Aorta (tissue), 5 donors: ENCODE measurements around the gene TMEM119. TPM values are rescaled to one million over a fixed set of nuclear protein-coding genes. Genes with fewer than 3 reads are reported as not detected.
A peak's percentile ranks its signal among the peaks of the same experiment; 100 is the strongest.

Source experiments
- ATAC-seq: fragments of 200-7000 bp; cut with Tn5 transposase; one replicate; pipeline ENCODE4 v1.9.1; 2022; ENCODE audit warnings: moderate library complexity; ENCODE audit not compliant: low FRiP score
- DNase-seq, 2 donors: peaks; one replicate each; pipeline ENCODE4 v3.0.0-alpha.2; 2020
- H3K27ac ChIP-seq, 2 donors: one replicate each; pipeline ENCODE4 v1.5.1; 2013; ENCODE audit warnings: low read length in 2 of 2, mild to moderate bottlenecking in 2 of 2, moderate library complexity in 2 of 2, control low read depth in 1 of 2, inconsistent platforms in 1 of 2, low read depth in 1 of 2
- H3K27me3 ChIP-seq, 2 donors: one replicate each; pipeline ENCODE4 v1.6.1; 2013; ENCODE audit warnings: control low read depth in 1 of 2, low read length in 1 of 2, mild to moderate bottlenecking in 1 of 2, moderate library complexity in 1 of 2; ENCODE audit not compliant: insufficient read depth in 2 of 2, control insufficient read depth in 1 of 2
- H3K36me3 ChIP-seq, 2 donors: one replicate each; pipeline ENCODE4 v1.6.1; 2013; ENCODE audit warnings: control low read depth in 1 of 2, low read length in 1 of 2, mild to moderate bottlenecking in 1 of 2; ENCODE audit not compliant: insufficient read depth in 2 of 2, control insufficient read depth in 1 of 2
- H3K4me1 ChIP-seq, 2 donors: one replicate each; pipeline ENCODE4 v1.6.1; 2013; ENCODE audit warnings: low read length in 2 of 2, control low read depth in 1 of 2, mild to moderate bottlenecking in 1 of 2, moderate library complexity in 1 of 2; ENCODE audit not compliant: insufficient read depth in 2 of 2, control insufficient read depth in 1 of 2
- H3K4me3 ChIP-seq, 2 donors: one replicate each; pipeline ENCODE4 v1.5.1; 2013; ENCODE audit warnings: low read length in 2 of 2, control low read depth in 1 of 2, mild to moderate bottlenecking in 1 of 2
- H3K9me3 ChIP-seq: one replicate; pipeline ENCODE4 v1.6.1; 2013; ENCODE audit warnings: mild to moderate bottlenecking, low read length; ENCODE audit not compliant: control insufficient read depth
- WGBS, 2 donors: extraction: QIAGEN DNeasy Blood & Tissue Kit; methylation state at CpG; one replicate each; pipeline ENCODE4 v1.1.7; 2013; 5-methylcytosine and 5-hydroxymethylcytosine counted together
- intact Hi-C, 2 donors: fragments of 100-400 bp; cut with DNase I; formaldehyde crosslinking; loops; one replicate each; pipeline versions ENCODE4 v1.14.2 to v1.15.0; 2022
- polyA plus RNA-seq, 2 donors: library from polyadenylated mRNA; stranded (reverse); fragments of 200-250 nt; gene quantifications; one replicate each; pipeline ENCODE4 v1.2.3, GENCODE V29; 2013
- total RNA-seq, 2 donors: library from RNA; stranded (reverse); fragmentation: NEBNext Ultra II Directional; extraction: Animal tissue kit (Norgen Biotek cat#: 25700); gene quantifications; one replicate each; pipeline ENCODE4 v1.2.1, GENCODE V29; 2021
- donor health status: healthy with polysubstance abuse.
- donor health status: Bipolar disorder and iron deficiency.
- donor health status: DM: no; HTN: no; CAD: no.
- donor health status: DM: no; HTN: no; CAD: no.
- donor health status: DM: yes; HTN: yes; CAD: no.

Gene TMEM119
- total and polyA plus RNA-seq, 4 donors = 0.26 to 21.1 (median 8.0) TPM

GRCh38 chr12:108627134-108627920 is 29.4 kb upstream of the TMEM119 start:
- H3K27me3 ChIP-seq = no peaks in the 10 kb centered on the region
- ATAC-seq (no peak), DNase-seq (peak in 1 of 2 donors; percentile 5)
- WGBS, 2 donors = 89 to 91% methylated on average over 8 of the region's 8 CpGs
- H3K4me1 ChIP-seq = no peaks in the 10 kb centered on the region
- no peaks in the 10 kb centered on the region for H3K36me3 ChIP-seq
- no peak overlapping the region for H3K4me3 ChIP-seq
- no peaks in the 10 kb centered on the region for H3K9me3 ChIP-seq
- intact Hi-C loops = no loop called here
- no peak overlapping the region for H3K27ac ChIP-seq

DNA sequence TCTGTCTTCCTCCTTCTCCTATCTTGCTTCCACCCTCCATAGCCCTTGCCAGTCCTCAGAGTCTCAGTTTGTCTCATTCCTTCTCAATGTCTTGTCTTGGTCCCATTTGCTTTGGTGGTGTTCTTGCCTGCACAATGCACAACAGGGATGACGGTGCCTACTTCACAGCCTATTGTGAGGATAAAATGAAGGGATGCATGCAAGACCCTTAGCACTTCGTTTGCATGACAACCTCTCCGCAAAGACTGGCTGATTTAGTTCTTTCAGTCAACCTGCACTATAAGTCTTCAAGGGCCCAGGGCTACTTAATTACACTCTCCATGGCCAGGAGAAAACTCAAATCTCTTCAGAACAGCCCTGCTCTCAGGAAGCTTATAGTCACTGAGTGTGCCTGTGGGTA is 27.3 kb upstream of the TMEM119 start:
- H3K36me3 ChIP-seq = no peaks in the 10 kb centered on the region
- intact Hi-C loops = no loop called here
- H3K27ac ChIP-seq = no peak overlapping the region
- peak in 1 of 2 donors; percentile 5 for DNase-seq
- H3K4me1 ChIP-seq = no peaks in the 10 kb centered on the region
- 62 to 69% methylated on average over 3 of the region's 3 CpGs for WGBS, 2 donors
- H3K27me3 ChIP-seq = no peaks in the 10 kb centered on the region
- no peaks in the 10 kb centered on the region for H3K9me3 ChIP-seq
- no peak overlapping the region for H3K4me3 ChIP-seq
- ATAC-seq = no peak

DNA sequence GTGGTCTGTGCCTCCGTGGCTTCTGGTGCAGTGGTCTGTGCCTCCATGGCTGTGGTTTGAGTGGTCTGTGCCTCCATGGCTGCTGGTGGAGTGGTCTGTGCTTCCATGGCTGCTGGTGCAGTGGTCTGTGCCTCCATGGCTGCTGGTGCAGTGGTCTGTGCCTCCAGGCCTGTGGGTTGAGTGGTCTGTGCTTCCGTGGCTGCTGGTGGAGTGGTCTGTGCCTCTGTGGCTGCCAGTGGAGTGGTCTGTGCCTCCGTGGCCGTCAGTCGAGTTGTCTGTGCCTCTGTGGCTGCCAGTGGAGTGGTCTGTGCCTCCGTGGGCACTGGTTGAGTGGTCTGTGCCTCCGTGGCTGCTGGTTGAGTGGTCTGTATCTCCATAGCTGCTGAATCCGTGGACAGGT is 25.7 kb upstream of the TMEM119 start:
- H3K4me1 ChIP-seq = no peaks in the 10 kb centered on the region
- no peak for DNase-seq
- H3K4me3 ChIP-seq = no peak overlapping the region
- intact Hi-C loops = no loop called here
- H3K9me3 ChIP-seq = no peaks in the 10 kb centered on the region
- no peak overlapping the region for H3K27ac ChIP-seq
- ATAC-seq = no peak
- no peaks in the 10 kb centered on the region for H3K27me3 ChIP-seq
- WGBS, 2 donors = 95 to 97% methylated on average over 8 of the region's 8 CpGs
- H3K36me3 ChIP-seq = no peaks in the 10 kb centered on the region

DNA sequence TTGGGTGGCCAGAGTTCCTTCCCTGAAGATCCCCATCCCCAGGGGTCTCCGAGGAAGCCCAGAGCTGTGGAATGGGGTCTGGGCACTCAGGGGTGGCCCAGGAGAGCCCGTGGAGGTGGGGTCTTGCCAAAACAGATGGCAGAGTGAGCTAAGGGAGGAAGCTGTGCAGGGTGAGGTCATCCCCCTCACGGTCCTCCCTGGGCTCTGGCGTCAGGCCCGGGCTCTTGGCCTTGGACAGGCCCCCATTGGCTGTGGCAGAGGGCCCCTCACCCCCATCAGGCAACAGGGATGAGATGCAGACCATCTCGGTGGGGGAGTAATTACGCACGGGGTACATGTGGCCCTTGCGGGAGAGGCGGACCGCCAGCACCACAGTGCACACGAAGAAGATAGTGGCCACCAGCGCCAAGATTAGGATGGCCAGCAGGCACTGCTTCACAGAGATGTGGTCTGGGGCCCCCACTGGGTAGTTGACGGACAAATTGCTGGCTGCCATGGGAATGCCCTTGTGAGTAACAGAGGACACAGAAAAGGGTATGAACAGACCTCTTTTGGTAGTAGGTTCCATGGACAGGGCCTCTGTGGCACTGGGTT is 25.1 kb upstream of the TMEM119 start:
- H3K4me3 ChIP-seq = no peak overlapping the region
- no peaks in the 10 kb centered on the region for H3K4me1 ChIP-seq
- H3K27me3 ChIP-seq = no peaks in the 10 kb centered on the region
- intact Hi-C loops = no loop called here
- WGBS, 2 donors = 72 to 78% methylated on average over 13 to 14 of the region's 14 CpGs
- H3K27ac ChIP-seq = no peak overlapping the region
- H3K9me3 ChIP-seq = no peaks in the 10 kb centered on the region
- DNase-seq (no peak), ATAC-seq (no peak)
- no peaks in the 10 kb centered on the region for H3K36me3 ChIP-seq

DNA sequence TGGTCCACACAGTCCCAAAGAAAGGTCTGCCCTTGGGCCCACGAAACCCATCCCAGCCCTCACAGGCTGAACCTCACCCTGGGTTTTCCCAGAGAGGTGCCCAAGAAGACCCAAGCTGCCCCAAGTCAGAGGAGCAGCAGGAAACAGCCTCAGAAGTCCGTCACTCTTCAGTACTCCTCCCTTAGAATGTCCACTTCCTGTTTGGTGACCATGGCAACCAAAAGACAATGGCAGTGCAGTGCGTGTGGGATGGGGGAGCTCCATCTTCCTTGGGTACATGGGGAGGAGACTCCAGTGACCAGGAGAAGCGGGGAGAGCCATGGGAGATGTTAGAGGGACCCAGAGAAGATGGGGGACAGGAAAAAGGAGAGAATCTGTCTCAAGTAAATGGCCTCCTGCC is 24.5 kb upstream of the TMEM119 start:
- no peaks in the 10 kb centered on the region for H3K36me3 ChIP-seq
- no peak overlapping the region for H3K27ac ChIP-seq
- no peak for ATAC-seq
- WGBS, 2 donors = 55 to 62% methylated on average over 4 of the region's 4 CpGs
- DNase-seq = no peak
- H3K27me3 ChIP-seq = no peaks in the 10 kb centered on the region
- intact Hi-C loops = no loop called here
- no peak overlapping the region for H3K4me3 ChIP-seq
- H3K9me3 ChIP-seq = no peaks in the 10 kb centered on the region
- no peaks in the 10 kb centered on the region for H3K4me1 ChIP-seq

DNA sequence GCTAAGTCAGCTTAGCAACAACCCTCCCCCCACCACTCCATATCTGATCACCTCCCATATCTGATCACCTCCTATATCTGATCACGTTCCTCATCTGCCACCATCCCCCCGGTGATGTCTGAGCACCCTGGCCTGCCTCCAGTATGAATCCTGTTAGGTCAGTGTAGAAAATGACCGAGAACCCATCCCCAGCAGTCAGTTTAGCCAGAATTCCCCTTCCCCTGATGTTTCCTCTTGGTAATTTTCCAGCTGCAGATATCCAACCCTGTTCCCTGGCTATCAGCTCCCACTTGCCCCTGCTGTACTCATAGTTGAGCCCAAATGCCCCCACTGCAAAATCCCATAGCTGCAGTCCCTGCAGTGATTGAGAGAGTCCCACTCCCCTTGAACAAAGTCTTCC is 23.3 kb upstream of the TMEM119 start:
- ATAC-seq (no peak), DNase-seq (no peak)
- H3K36me3 ChIP-seq = no peaks in the 10 kb centered on the region
- intact Hi-C loops = no loop called here
- no peaks in the 10 kb centered on the region for H3K4me1 ChIP-seq
- H3K4me3 ChIP-seq = no peak overlapping the region
- no peaks in the 10 kb centered on the region for H3K9me3 ChIP-seq
- no peaks in the 10 kb centered on the region for H3K27me3 ChIP-seq
- WGBS, 2 donors = 84 to 88% methylated on average over 3 of the region's 3 CpGs
- no peak overlapping the region for H3K27ac ChIP-seq

DNA sequence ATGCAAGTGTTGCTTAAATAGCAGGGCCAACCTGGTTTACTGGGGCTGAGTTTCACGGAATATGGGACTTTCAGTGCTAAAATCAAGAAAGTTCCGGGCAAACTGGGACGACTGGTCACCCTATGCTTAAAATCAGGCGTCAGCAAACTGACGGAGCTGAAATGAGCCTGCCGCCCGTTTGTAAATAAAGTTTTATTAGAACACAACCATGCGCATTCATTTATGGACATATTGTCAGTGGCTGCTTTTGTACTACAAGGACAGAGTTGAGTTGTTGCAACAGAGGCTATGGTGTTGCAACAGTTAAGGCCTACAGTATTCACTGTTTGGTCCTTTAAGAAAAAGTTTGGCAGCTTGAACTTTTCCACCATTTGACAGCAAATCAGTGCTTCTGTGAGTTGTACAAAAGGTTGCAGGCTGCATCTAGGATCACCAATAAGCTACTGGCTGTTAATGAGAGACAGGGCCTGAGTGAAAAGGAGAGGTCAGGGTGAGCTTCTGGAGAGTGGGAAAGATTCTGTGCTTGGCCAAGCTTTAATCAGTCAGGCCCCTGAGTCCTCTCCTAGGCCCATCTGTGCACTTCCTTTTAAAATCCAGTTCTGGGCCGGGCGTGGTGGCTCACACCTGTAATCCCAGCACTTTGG is 22.5 kb upstream of the TMEM119 start:
- intact Hi-C loops = no loop called here
- Histone ChIP-seq H3K4me3 (no peak overlapping the region), H3K27ac (no peak overlapping the region), H3K4me1 (no peaks in the 10 kb centered on the region), H3K9me3 (no peaks in the 10 kb centered on the region), H3K36me3 (no peaks in the 10 kb centered on the region), H3K27me3 (no peaks in the 10 kb centered on the region)
- no peak for DNase-seq
- WGBS, 2 donors = 94 to 96% methylated on average over 10 of the region's 10 CpGs
- ATAC-seq = no peak

DNA sequence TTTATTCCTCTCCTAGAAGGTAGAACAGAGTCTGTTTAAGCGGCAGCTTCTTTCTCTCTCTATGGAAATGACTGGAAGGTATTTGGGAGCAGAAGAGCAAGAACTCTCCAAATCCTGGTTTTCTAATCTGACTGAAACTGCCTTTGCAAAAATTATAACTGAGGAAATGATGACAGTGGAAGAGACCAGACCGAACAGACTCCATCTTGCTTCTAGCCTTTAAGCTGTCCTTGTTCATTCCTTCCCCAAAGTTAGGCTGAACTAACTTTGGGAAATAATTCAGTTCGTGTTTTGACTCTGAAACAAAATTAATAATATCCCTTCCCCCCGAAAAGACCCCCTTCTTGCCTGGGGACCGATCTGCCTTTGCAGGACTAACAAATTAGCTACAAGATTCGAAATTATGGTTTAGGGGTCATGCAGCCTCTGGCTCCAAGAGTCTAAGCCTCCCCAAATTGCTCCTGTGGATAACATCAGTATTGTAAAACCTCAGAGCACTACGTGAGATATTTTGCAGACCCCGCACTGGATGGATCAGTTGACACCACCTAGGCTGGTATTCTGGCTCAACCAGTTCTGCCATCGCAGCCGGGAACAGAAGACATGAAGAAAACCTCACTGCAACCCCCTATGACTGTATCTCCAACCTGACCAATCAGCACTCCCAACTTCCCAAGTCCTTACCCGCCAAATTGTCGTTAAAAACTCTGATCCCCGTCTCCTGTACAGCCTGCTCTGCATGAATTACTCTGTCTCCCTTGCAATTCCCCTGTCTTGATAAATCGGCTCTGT is 21.7 kb upstream of the TMEM119 start:
- H3K27me3 ChIP-seq = no peaks in the 10 kb centered on the region
- WGBS, 2 donors = 77 to 79% methylated on average over 14 of the region's 14 CpGs

More for the DNA sequence above, 21.7 kb upstream of the TMEM119 start:
- ATAC-seq (no peak), DNase-seq (no peak)
- intact Hi-C loops = loop anchor here (2.0 to 5.0 kb wide), 3 partner anchors 52 to 333 kb away; partner anchors contain the start of gene ISCU (in 1 of the 2)
- Histone ChIP-seq H3K9me3 (no peaks in the 10 kb centered on the region), H3K36me3 (no peaks in the 10 kb centered on the region), H3K4me3 (no peak overlapping the region), H3K4me1 (no peaks in the 10 kb centered on the region), H3K27ac (no peak overlapping the region)
